Gastrocnemius medialis (tissue), 4 donors: Measurements from ENCODE around the gene SAV1.

Experiments used
- POLR2A ChIP-seq, 2 donors: fragments of 450-650 bp; IDR thresholded peaks; one replicate each; pipeline ENCODE4 v1.6.1; 2017; ENCODE audit warnings: antibody characterized with exemption in 2 of 2, mild to moderate bottlenecking in 2 of 2, moderate library complexity in 2 of 2
- TF ChIP-seq, protein P1 (sequence below), 5 experiments: fragments of 450-650 bp in 3 of 5; fragments of 200-600 bp in 2 of 5; sonication (generic) in 2 of 5; IDR thresholded peaks in 4 of 5; conservative IDR thresholded peaks in 1 of 5; 1 replicate in 4 of 5; 2 replicates in 1 of 5; pipeline ENCODE4 v1.5.1; 2016 to 2019; ENCODE audit warnings: antibody characterized with exemption in 5 of 5, mild to moderate bottlenecking in 3 of 5, moderate library complexity in 3 of 5

DNA sequence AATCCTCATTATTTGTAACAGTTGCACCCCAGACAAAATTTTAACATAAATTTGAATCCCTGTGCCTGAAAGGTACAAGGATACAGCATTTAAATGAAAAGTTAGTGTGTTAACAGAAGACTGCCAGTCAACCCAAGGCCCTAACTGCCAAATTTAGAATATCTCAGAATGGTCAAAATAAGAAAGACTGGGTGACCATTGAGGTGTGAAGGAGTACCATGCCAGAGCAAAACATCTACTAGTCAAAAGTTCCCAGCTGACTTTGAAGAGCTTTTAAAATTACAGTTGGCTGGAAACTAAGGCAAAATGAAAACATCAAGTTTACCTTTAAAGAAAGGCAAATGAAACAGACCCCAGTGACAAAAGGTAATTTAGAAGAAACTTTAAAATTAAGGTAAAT, 18.4 kb downstream of the SAV1 start:
- TF ChIP-seq, protein P1, sequence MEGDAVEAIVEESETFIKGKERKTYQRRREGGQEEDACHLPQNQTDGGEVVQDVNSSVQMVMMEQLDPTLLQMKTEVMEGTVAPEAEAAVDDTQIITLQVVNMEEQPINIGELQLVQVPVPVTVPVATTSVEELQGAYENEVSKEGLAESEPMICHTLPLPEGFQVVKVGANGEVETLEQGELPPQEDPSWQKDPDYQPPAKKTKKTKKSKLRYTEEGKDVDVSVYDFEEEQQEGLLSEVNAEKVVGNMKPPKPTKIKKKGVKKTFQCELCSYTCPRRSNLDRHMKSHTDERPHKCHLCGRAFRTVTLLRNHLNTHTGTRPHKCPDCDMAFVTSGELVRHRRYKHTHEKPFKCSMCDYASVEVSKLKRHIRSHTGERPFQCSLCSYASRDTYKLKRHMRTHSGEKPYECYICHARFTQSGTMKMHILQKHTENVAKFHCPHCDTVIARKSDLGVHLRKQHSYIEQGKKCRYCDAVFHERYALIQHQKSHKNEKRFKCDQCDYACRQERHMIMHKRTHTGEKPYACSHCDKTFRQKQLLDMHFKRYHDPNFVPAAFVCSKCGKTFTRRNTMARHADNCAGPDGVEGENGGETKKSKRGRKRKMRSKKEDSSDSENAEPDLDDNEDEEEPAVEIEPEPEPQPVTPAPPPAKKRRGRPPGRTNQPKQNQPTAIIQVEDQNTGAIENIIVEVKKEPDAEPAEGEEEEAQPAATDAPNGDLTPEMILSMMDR (IDR thresholded peaks at IDR 0.05 in 4 of 5, conservative IDR thresholded peaks at IDR 0.05 in 1 of 5) = no peak
- TF ChIP-seq POLR2A (IDR thresholded peaks at IDR 0.05) = no peak
